GM23248 (cell line): Measurements from ENCODE around the gene ST3GAL5. TPM values are rescaled to one million over a fixed set of nuclear protein-coding genes. Genes with fewer than 3 reads are reported as not detected.

Experiments used
- DNase-seq: peaks from one replicate; pipeline ENCODE4 v3.0.0-alpha.2; 2015
- H2AFZ ChIP-seq: fragments of 200-600 bp; sonication (generic); 2 replicates; pipeline ENCODE4 v1.6.1; 2016; ENCODE audit warnings: antibody characterized with exemption
- H3F3A ChIP-seq: fragments of 200-600 bp; sonication (generic); 2 replicates; pipeline ENCODE4 v1.6.1; 2016; ENCODE audit warnings: mild to moderate bottlenecking, antibody characterized with exemption, mixed run types; ENCODE audit not compliant: insufficient read depth
- H3K27ac ChIP-seq: fragments of 200-600 bp; sonication (generic); 2 replicates; pipeline ENCODE4 v1.5.1; 2016; ENCODE audit warnings: mild to moderate bottlenecking
- H3K27me3 ChIP-seq: fragments of 200-600 bp; sonication (generic); replicated peaks from 2 replicates; pipeline ENCODE4 v1.6.1; 2016; ENCODE audit warnings: mild to moderate bottlenecking; ENCODE audit not compliant: insufficient read depth
- H3K36me3 ChIP-seq: fragments of 200-600 bp; sonication (generic); 2 replicates; pipeline ENCODE4 v1.6.1; 2016; ENCODE audit warnings: low read depth, mild to moderate bottlenecking
- H3K4me1 ChIP-seq: fragments of 200-600 bp; sonication (generic); 2 replicates; pipeline ENCODE4 v1.6.1; 2016; ENCODE audit warnings: mild to moderate bottlenecking; ENCODE audit not compliant: insufficient read depth
- H3K4me2 ChIP-seq: fragments of 200-600 bp; sonication (generic); one replicate; pipeline ENCODE4 v1.6.1; 2016; ENCODE audit warnings: mild to moderate bottlenecking; ENCODE audit not compliant: unreplicated experiment
- H3K4me3 ChIP-seq: fragments of 200-600 bp; sonication (generic); 2 replicates; pipeline ENCODE4 v1.5.1; 2016; ENCODE audit warnings: mild to moderate bottlenecking
- H3K79me2 ChIP-seq: fragments of 200-600 bp; sonication (generic); 2 replicates; pipeline ENCODE4 v1.6.1; 2016; ENCODE audit warnings: mild to moderate bottlenecking; ENCODE audit not compliant: insufficient read depth
- H3K9ac ChIP-seq: fragments of 200-600 bp; sonication (generic); 2 replicates; pipeline ENCODE4 v1.6.1; 2016; ENCODE audit warnings: mild to moderate bottlenecking
- H3K9me2 ChIP-seq: fragments of 200-600 bp; sonication (generic); 2 replicates; pipeline ENCODE4 v1.6.1; 2016; ENCODE audit warnings: mixed run types, mild to moderate bottlenecking, moderate library complexity; ENCODE audit not compliant: insufficient read depth
- H3K9me3 ChIP-seq: fragments of 200-600 bp; sonication (generic); one replicate; pipeline ENCODE4 v1.6.1; 2017; ENCODE audit warnings: low read depth
- H4K20me1 ChIP-seq: fragments of 200-600 bp; sonication (generic); 2 replicates; pipeline ENCODE4 v1.6.0; 2016; ENCODE audit not compliant: insufficient read depth
- EZH2 ChIP-seq: fragments of 200-600 bp; sonication (generic); IDR thresholded peaks from 2 replicates; pipeline ENCODE4 v1.6.1; 2018; ENCODE audit warnings: antibody characterized with exemption, mild to moderate bottlenecking; ENCODE audit not compliant: insufficient read depth, poor library complexity, severe bottlenecking
- EZH2phosphoT487 ChIP-seq: fragments of 200-600 bp; sonication (generic); IDR thresholded peaks from 2 replicates; pipeline ENCODE4 v1.6.1; 2018; ENCODE audit warnings: antibody characterized with exemption, moderate library complexity, mild to moderate bottlenecking, low read depth; ENCODE audit not compliant: insufficient read depth
- WGBS, 2 experiments: methylation state at CpG; one replicate each; pipeline ENCODE4 v1.1.6; 2015 to 2017; ENCODE audit warnings: low lambda C conversion rate in 2 of 2, low coverage in 1 of 2; ENCODE audit errors: missing lambda C conversion rate in 2 of 2; 5-methylcytosine and 5-hydroxymethylcytosine counted together
- in situ Hi-C: fragments of 300-500 bp; cut with MboI; formaldehyde crosslinking; loops from 2 replicates; pipeline ENCODE4 v1.15.0; 2020
- polyA plus RNA-seq: library from polyadenylated mRNA; unstranded; fragments of >200 nt; fragmentation: Nextera tagmentation; extraction: Ambion mirVana; gene quantifications from 2 replicates; pipeline ENCODE4 v1.2.1, GENCODE V29; 2016
- total RNA-seq: library from RNA; depleted of rRNA; stranded (reverse); fragments of >200 nt; shearing (Covaris generic); gene quantifications from 2 replicates; pipeline ENCODE4 v1.2.3, GENCODE V29; 2014

The ST3GAL5 gene
- total and polyA plus RNA-seq, 2 experiments from 2014 or later, result 16.4 to 21.0 TPM

- H4K20me1 ChIP-seq, result no peaks in the 10 kb centered on the region
- peak; percentile 27 for DNase-seq
- WGBS, 2 experiments, result 24 to 32% methylated on average over 4 of the region's 4 CpGs
- H3K27ac ChIP-seq, result no peak overlapping the region
- no peaks in the 10 kb centered on the region for H3K9me3 ChIP-seq
- TF ChIP-seq EZH2phosphoT487 (no peak), EZH2 (no peak)
- peaks cover 20% of the 10 kb centered on the region for H3K4me1 ChIP-seq
- peaks cover 19% of the 10 kb centered on the region; the same call in 1 of the 2 replicates for H3F3A ChIP-seq
- H3K27me3 ChIP-seq, result no peaks in the 10 kb centered on the region
- H3K9me2 ChIP-seq, result no peaks in the 10 kb centered on the region
- H3K36me3 ChIP-seq, result no peaks in the 10 kb centered on the region
- H3K4me3 ChIP-seq, result no peak overlapping the region
- no peak overlapping the region for H2AFZ ChIP-seq
- no peaks in the 10 kb centered on the region for H3K79me2 ChIP-seq
- no peak overlapping the region for H3K4me2 ChIP-seq
- H3K9ac ChIP-seq, result no peak overlapping the region
- in situ Hi-C loops, result no loop called here
These were observed 41.6 kb upstream of the ST3GAL5 start for GRCh38 chr2:85930129-85931124.

- TF ChIP-seq EZH2 (no peak), EZH2phosphoT487 (no peak)
- Histone ChIP-seq H3F3A (peaks cover 17% of the 10 kb centered on the region; the same call in 1 of the 2 replicates), H3K36me3 (no peaks in the 10 kb centered on the region), H3K79me2 (no peaks in the 10 kb centered on the region), H3K9me2 (no peaks in the 10 kb centered on the region), H3K27ac (no peak overlapping the region), H3K4me3 (no peak overlapping the region), H3K4me1 (peaks cover 14% of the 10 kb centered on the region), H3K9ac (no peak overlapping the region), H2AFZ (no peak overlapping the region), H3K27me3 (no peaks in the 10 kb centered on the region), H3K9me3 (no peaks in the 10 kb centered on the region), H4K20me1 (no peaks in the 10 kb centered on the region), H3K4me2 (no peak overlapping the region)
- 88 to 89% methylated on average over 17 to 19 of the region's 19 CpGs for WGBS, 2 experiments
- in situ Hi-C loops, result no loop called here
- DNase-seq, result no peak
These were observed 40.6 kb upstream of the ST3GAL5 start for GRCh38 chr2:85929096-85930050.

GRCh38 chr2:85926931-85927661 lies 38.3 kb upstream of the ST3GAL5 start:
- Histone ChIP-seq H3K9me2 (no peaks in the 10 kb centered on the region), H3K9me3 (no peaks in the 10 kb centered on the region), H3K4me2 (no peak overlapping the region), H3K9ac (no peak overlapping the region), H3K27ac (no peak overlapping the region), H4K20me1 (no peaks in the 10 kb centered on the region), H3K4me3 (no peak overlapping the region), H2AFZ (no peak overlapping the region), H3K79me2 (no peaks in the 10 kb centered on the region), H3F3A (peaks cover 17% of the 10 kb centered on the region; the same call in 1 of the 2 replicates), H3K36me3 (no peaks in the 10 kb centered on the region), H3K4me1 (peaks cover 8% of the 10 kb centered on the region; the same call in 1 of the 2 replicates), H3K27me3 (no peaks in the 10 kb centered on the region)
- peak; percentile 57 for DNase-seq
- in situ Hi-C loops, result no loop called here
- no peak for TF ChIP-seq EZH2phosphoT487
- no peak for TF ChIP-seq EZH2
- 41 to 46% methylated on average over 9 of the region's 9 CpGs for WGBS, 2 experiments

- H3F3A ChIP-seq, result peaks cover 18% of the 10 kb centered on the region; the same call in 1 of the 2 replicates
- TF ChIP-seq EZH2 (no peak), EZH2phosphoT487 (no peak)
- no peak for DNase-seq
- no peak overlapping the region for H3K4me2 ChIP-seq
- 66 to 70% methylated on average over 5 of the region's 5 CpGs for WGBS, 2 experiments
- no peak overlapping the region for H3K27ac ChIP-seq
- peaks cover 8% of the 10 kb centered on the region; the same call in 1 of the 2 replicates for H3K4me1 ChIP-seq
- no peaks in the 10 kb centered on the region for H4K20me1 ChIP-seq
- no peaks in the 10 kb centered on the region for H3K36me3 ChIP-seq
- no peak overlapping the region for H2AFZ ChIP-seq
- H3K4me3 ChIP-seq, result no peak overlapping the region
- no peaks in the 10 kb centered on the region for H3K9me3 ChIP-seq
- H3K9ac ChIP-seq, result no peak overlapping the region
- no peaks in the 10 kb centered on the region for H3K27me3 ChIP-seq
- no peaks in the 10 kb centered on the region for H3K9me2 ChIP-seq
- no peaks in the 10 kb centered on the region for H3K79me2 ChIP-seq
- in situ Hi-C loops, result no loop called here
These were observed 37.7 kb upstream of the ST3GAL5 start for GRCh38 chr2:85926526-85926925.
